GM18502 (cell line): Measurements from ENCODE around the gene PXMP4.
A peak's percentile ranks its signal among the peaks of the same experiment; 100 is the strongest.

Experiments used
- ATAC-seq: cut with Tn5 transposase; IDR thresholded peaks from one replicate; pipeline ENCODE4 v1.9.1; 2021; ENCODE audit warnings: mild to moderate bottlenecking; ENCODE audit not compliant: unreplicated experiment, poor library complexity

PXMP4 gene

GRCh38 chr20:33732166-33732970 lies 12.3 kb upstream of the PXMP4 start:
- ATAC-seq = peak; percentile 65

GRCh38 chr20:33731693-33732165 lies 11.6 kb upstream of the PXMP4 start, which contains the start of gene ZNF341:
Gene ZNF341 (plus strand): TSS chr20:33731996. CDS start chr20:33732022, 26 bp downstream.
- ATAC-seq = peak; percentile 83

- no peak for ATAC-seq
Observed at GRCh38 chr20:33730946-33731692, 11.0 kb upstream of the PXMP4 start.

GRCh38 chr20:33729101-33729500 lies 9.0 kb upstream of the PXMP4 start:
- no peak for ATAC-seq

- ATAC-seq = no peak
Observed at GRCh38 chr20:33728463-33728862, 8.4 kb upstream of the PXMP4 start.

- no peak for ATAC-seq
Observed at GRCh38 chr20:33727806-33728205, 7.7 kb upstream of the PXMP4 start.

GRCh38 chr20:33727115-33727479 lies 7.0 kb upstream of the PXMP4 start:
- no peak for ATAC-seq

GRCh38 chr20:33725607-33726264 lies 5.6 kb upstream of the PXMP4 start:
- ATAC-seq = no peak

- ATAC-seq = no peak
Observed at GRCh38 chr20:33724439-33725094, 4.5 kb upstream of the PXMP4 start.

GRCh38 chr20:33721391-33722140 lies 1.5 kb upstream of the PXMP4 start:
- ATAC-seq = no peak

- peak; percentile 13 for ATAC-seq
Observed at GRCh38 chr20:33719277-33719988, 677 bp downstream of the PXMP4 start.

- ATAC-seq = no peak
Observed at GRCh38 chr20:33716498-33716897, 3.6 kb downstream of the PXMP4 start.

- ATAC-seq = no peak
Observed at GRCh38 chr20:33713865-33714367, 6.2 kb downstream of the PXMP4 start.

- no peak for ATAC-seq
Observed at GRCh38 chr20:33711446-33711738, 8.7 kb downstream of the PXMP4 start.

GRCh38 chr20:33710681-33711445 lies 9.2 kb downstream of the PXMP4 start:
- no peak for ATAC-seq

- no peak for ATAC-seq
Observed at GRCh38 chr20:33709905-33710541, 10.1 kb downstream of the PXMP4 start.

GRCh38 chr20:33709398-33709797 lies 10.7 kb downstream of the PXMP4 start:
- ATAC-seq = no peak

GRCh38 chr20:33707668-33708067 lies 12.4 kb downstream of the PXMP4 start:
- ATAC-seq = no peak
